Epidermal melanocyte (primary cell): ENCODE measurements around the gene CELSR1.

Source experiments
- DNase-seq: peaks from one replicate; pipeline ENCODE4 v3.0.0; 2011; ENCODE audit warnings: low spot score; ENCODE audit not compliant: insufficient read length

The CELSR1 gene

GRCh38 chr22:46428602-46429324, 108.7 kb downstream of the CELSR1 start:
- DNase-seq = no peak

- DNase-seq = no peak
Observed at GRCh38 chr22:46428171-46428570, 109.2 kb downstream of the CELSR1 start.

GRCh38 chr22:46425016-46425415, 112.4 kb downstream of the CELSR1 start:
- DNase-seq = peak; percentile 68

DNA sequence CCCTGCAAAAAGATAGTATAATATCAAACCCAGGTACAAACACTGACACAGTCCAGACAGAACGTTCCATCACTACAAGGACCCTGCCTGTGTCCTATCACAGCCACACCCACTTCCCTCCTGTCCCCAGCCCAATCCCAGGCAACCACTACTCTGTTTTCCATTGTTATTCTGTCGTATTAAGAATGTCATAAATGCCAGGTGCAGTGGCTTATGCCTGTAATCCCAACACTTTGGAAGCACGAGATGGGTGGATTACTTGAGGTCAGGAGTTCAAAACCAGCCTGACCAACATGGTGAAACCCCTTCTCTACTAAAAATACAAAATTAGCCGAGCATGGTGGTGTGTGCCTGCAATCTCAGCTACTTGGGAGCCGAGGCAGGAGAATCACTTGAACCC, 112.9 kb downstream of the CELSR1 start:
- DNase-seq = no peak

DNA sequence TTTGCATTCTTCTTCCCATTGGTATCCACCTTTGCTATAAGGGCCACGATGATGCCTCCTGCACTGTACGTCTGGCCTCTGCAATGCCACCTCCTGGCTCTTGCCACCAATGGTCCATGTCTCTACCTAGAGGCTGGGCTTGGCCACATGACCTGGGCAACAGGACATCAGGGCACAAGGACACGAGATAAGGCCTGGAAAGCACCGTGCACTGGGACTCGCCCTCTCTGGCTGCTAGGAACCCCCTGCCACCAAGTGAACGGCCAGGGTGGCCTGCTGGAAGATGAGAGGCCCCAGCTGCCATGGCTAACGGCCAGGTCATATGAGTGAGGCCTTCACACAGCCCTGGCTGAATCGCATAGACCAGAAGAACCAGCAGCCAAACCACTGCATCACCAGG, 114.5 kb downstream of the CELSR1 start:
- no peak for DNase-seq

GRCh38 chr22:46421267-46421666, 116.2 kb downstream of the CELSR1 start:
- no peak for DNase-seq

- no peak for DNase-seq
Observed at GRCh38 chr22:46419754-46420571, 117.5 kb downstream of the CELSR1 start.

GRCh38 chr22:46418827-46419226, 118.6 kb downstream of the CELSR1 start:
- no peak for DNase-seq

GRCh38 chr22:46417769-46418168, 119.7 kb downstream of the CELSR1 start:
- no peak for DNase-seq

DNA sequence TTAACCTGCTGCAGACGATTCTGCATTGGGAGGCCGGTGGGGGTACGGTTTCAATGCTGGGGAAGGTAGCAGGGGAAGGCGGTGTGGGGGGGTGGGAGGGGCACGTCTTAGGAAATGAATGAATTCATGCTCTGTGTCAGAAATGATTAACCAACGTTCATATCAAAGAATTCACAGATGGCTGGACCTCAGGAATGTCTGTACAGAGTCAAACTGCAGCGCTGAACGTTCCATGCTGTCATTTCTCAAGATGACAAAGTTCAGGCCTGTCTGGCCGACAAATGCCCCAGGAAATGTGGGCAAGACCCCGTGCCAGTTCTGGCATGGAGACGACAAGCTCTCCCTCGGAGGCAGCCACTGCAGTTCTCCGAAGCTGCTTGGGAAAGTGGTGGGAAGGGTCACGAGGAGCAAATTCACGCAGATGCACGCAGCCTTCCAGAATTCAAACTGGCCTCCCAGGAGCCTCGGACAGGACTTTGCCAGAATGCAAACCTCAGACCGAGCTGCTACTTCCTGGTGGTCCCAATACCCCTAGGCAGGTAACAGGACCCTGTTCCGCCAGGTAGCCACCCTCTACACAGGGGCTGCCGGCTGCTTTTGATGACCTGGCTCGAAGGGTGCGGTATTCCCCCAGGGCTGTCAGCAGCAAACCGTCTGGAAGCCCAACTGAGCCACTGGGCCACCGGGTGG, 120.4 kb downstream of the CELSR1 start:
- no peak for DNase-seq

- DNase-seq = no peak
Observed at GRCh38 chr22:46416520-46416871, 120.9 kb downstream of the CELSR1 start.

DNA sequence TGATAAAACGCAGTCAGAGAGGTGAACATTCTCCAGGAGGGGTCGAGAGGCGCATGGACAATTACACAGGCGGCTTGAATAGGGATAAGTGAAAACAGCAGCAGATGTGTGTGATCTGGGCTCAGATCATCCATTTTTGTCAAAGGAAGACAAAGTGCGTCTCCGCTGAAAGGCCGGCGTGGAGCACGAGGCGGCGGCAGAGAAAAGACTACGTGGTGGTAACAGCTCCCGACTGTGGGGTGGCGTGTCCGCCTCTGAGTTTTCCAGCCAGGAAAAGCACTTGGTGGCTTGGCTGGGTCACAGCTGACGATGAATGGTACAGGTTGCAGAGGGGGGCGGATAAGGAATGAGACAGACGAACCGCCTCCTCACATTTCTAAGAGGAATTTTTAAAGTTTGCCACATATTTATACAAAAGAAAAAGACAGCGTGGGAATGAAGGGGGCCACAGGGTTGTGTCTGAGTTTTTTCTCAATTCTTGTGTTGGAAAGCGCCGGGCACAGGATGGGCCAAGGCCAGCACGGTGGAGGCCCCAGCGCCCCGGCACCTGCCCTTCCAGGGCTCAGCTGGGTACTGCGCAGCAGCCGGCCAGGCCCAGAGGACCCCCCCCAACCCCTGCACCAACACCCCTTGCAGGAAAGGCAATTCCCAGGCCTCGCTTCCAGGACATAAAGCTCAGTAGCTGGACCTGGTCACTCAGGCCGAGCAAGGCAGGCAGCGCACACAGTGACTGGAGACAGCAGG, 121.5 kb downstream of the CELSR1 start:
- no peak for DNase-seq

- DNase-seq = no peak
Observed at GRCh38 chr22:46414704-46415103, 122.7 kb downstream of the CELSR1 start.

- no peak for DNase-seq
Observed at GRCh38 chr22:46413725-46414379, 123.6 kb downstream of the CELSR1 start.

GRCh38 chr22:46411347-46411746, 126.1 kb downstream of the CELSR1 start:
- no peak for DNase-seq

GRCh38 chr22:46410291-46410808, 127.1 kb downstream of the CELSR1 start:
- DNase-seq = no peak

GRCh38 chr22:46409631-46410210, 127.7 kb downstream of the CELSR1 start:
- no peak for DNase-seq

GRCh38 chr22:46408568-46409506, 128.6 kb downstream of the CELSR1 start:
- no peak for DNase-seq

- no peak for DNase-seq
Observed at GRCh38 chr22:46407748-46408147, 129.7 kb downstream of the CELSR1 start.
